GM19397 (cell line): ENCODE results near the gene TM4SF4.

Experiments
- ATAC-seq: cut with Tn5 transposase; IDR thresholded peaks from one replicate; pipeline ENCODE4 v1.9.1; 2021; ENCODE audit warnings: mild to moderate bottlenecking, moderate library complexity; ENCODE audit not compliant: unreplicated experiment

Gene TM4SF4

GRCh38 chr3:149542375-149543312 lies 68.1 kb downstream of the TM4SF4 start:
- no peak for ATAC-seq

GRCh38 chr3:149545049-149545448 lies 70.6 kb downstream of the TM4SF4 start:
- no peak for ATAC-seq

- no peak for ATAC-seq
These were observed 72.9 kb downstream of the TM4SF4 start for GRCh38 chr3:149547413-149547812.

- no peak for ATAC-seq
These were observed 73.6 kb downstream of the TM4SF4 start for GRCh38 chr3:149547954-149548668.

GRCh38 chr3:149548669-149549065 lies 74.2 kb downstream of the TM4SF4 start:
- ATAC-seq, result no peak

- no peak for ATAC-seq
These were observed 77.0 kb downstream of the TM4SF4 start for GRCh38 chr3:149551500-149551899.

- ATAC-seq, result no peak
These were observed 78.2 kb downstream of the TM4SF4 start for GRCh38 chr3:149552700-149553099.
